CD4-positive, CD25-positive, alpha-beta regulatory T cell (primary cell): ENCODE measurements around the gene LDLRAD3. TPM values are rescaled to one million over a fixed set of nuclear protein-coding genes. Genes with fewer than 3 reads are reported as not detected.

Experiments
- ATAC-seq, 2 donors: fragments of 150-1000 bp; cut with Tn5 transposase; one replicate each; pipeline ENCODE4 v1.10.0; 2021; ENCODE audit warnings: low read depth in 2 of 2, moderate number of reproducible peaks in 2 of 2, moderate library complexity in 1 of 2
- DNase-seq, 3 donors: peaks; one replicate each; pipeline versions ENCODE4 v3.0.0 to v3.0.0-alpha.2; 2012 to 2022; ENCODE audit warnings: mixed read lengths in 1 of 3
- H3K27ac ChIP-seq: one replicate; pipeline ENCODE4 v1.7.0; 2013; ENCODE audit warnings: mild to moderate bottlenecking, low read length; ENCODE audit not compliant: insufficient read depth, poor library complexity, severe bottlenecking
- H3K27me3 ChIP-seq: one replicate; pipeline ENCODE4 v1.7.0; 2013; ENCODE audit warnings: low read length; ENCODE audit not compliant: control insufficient read depth, insufficient read depth
- H3K36me3 ChIP-seq: one replicate; pipeline ENCODE4 v1.7.0; 2013; ENCODE audit warnings: mild to moderate bottlenecking, low read length, moderate library complexity; ENCODE audit not compliant: control insufficient read depth, insufficient read depth
- H3K4me1 ChIP-seq: 2 replicates; pipeline ENCODE4 v1.7.0; 2013; ENCODE audit warnings: mild to moderate bottlenecking, low read length; ENCODE audit not compliant: insufficient read depth, control insufficient read depth, poor library complexity, severe bottlenecking
- H3K4me3 ChIP-seq: one replicate; pipeline ENCODE4 v1.7.0; 2013; ENCODE audit warnings: low read depth, mild to moderate bottlenecking, low read length, moderate library complexity
- H3K9me3 ChIP-seq, 2 experiments: 1 replicate in 1 of 2; 2 replicates in 1 of 2; pipeline ENCODE4 v1.7.0; 2013; ENCODE audit warnings: low read length in 2 of 2, mild to moderate bottlenecking in 1 of 2, moderate library complexity in 1 of 2; ENCODE audit not compliant: control insufficient read depth in 2 of 2
- H3K27ac Mint-ChIP-seq, 3 donors: one replicate each; pipeline ENCODE4 v1.8.0; 2020 to 2022; ENCODE audit warnings: mild to moderate bottlenecking in 3 of 3, mixed read lengths in 3 of 3, moderate library complexity in 2 of 3
- H3K27me3 Mint-ChIP-seq: one replicate; pipeline ENCODE4 v1.8.0; 2022; ENCODE audit warnings: mild to moderate bottlenecking, mixed read lengths
- H3K36me3 Mint-ChIP-seq: one replicate; pipeline ENCODE4 v1.8.0; 2020; ENCODE audit warnings: mixed read lengths
- H3K4me1 Mint-ChIP-seq, 4 donors: one replicate each; pipeline ENCODE4 v1.8.0; 2020 to 2022; ENCODE audit warnings: mixed read lengths in 4 of 4, mild to moderate bottlenecking in 1 of 4
- H3K4me3 Mint-ChIP-seq, 4 donors: one replicate each; pipeline ENCODE4 v1.8.0; 2020 to 2022; ENCODE audit warnings: mild to moderate bottlenecking in 4 of 4, mixed read lengths in 4 of 4, moderate library complexity in 3 of 4
- H3K9me3 Mint-ChIP-seq, 7 donors: one replicate each; pipeline ENCODE4 v1.8.0; 2020 to 2022; ENCODE audit warnings: mixed read lengths in 7 of 7, mild to moderate bottlenecking in 3 of 7, moderate library complexity in 2 of 7
- polyA plus RNA-seq, 4 donors: library from polyadenylated mRNA; unstranded; fragments of 300-500 nt; fragmentation: Illumina TruSeq; gene quantifications; one replicate each; pipeline ENCODE4 v1.2.3, GENCODE V29; 2021
- total RNA-seq: library from RNA; stranded (reverse); gene quantifications from one replicate; pipeline ENCODE4 v1.2.3, GENCODE V29; 2022

Gene LDLRAD3
- total and polyA plus RNA-seq, 5 donors from 2014 or later: 0.06 TPM; not detected in 4

- DNase-seq (no peak), ATAC-seq (no peak)
- no peak overlapping the region for H3K4me3 ChIP-seq
- Mint-ChIP-seq H3K27me3 (peaks cover 5% of the 10 kb centered on the region), H3K9me3 (peaks cover 0 to 10% (median 1%) of the 10 kb centered on the region in 7 donors), H3K4me3 (no peak overlapping the region), H3K27ac (no peak overlapping the region), H3K36me3 (no peaks in the 10 kb centered on the region), H3K4me1 (no peaks in the 10 kb centered on the region)
- no peaks in the 10 kb centered on the region for H3K4me1 ChIP-seq
- no peaks in the 10 kb centered on the region for H3K27me3 ChIP-seq
- no peak overlapping the region for H3K27ac ChIP-seq
- no peaks in the 10 kb centered on the region for H3K36me3 ChIP-seq
- H3K9me3 ChIP-seq: no peaks in the 10 kb centered on the region
These were observed 171.5 kb downstream of the LDLRAD3 start for GRCh38 chr11:36115378-36115801.

GRCh38 chr11:36116161-36116560 is 172.3 kb downstream of the LDLRAD3 start:
- Mint-ChIP-seq H3K27ac (no peak overlapping the region), H3K4me3 (no peak overlapping the region), H3K36me3 (no peaks in the 10 kb centered on the region), H3K4me1 (no peaks in the 10 kb centered on the region), H3K27me3 (no peaks in the 10 kb centered on the region), H3K9me3 (peaks cover 0 to 10% (median 0%) of the 10 kb centered on the region in 7 donors)
- no peaks in the 10 kb centered on the region for H3K4me1 ChIP-seq
- no peak overlapping the region for H3K4me3 ChIP-seq
- no peaks in the 10 kb centered on the region for H3K27me3 ChIP-seq
- DNase-seq: no peak
- H3K36me3 ChIP-seq: no peaks in the 10 kb centered on the region
- ATAC-seq: no peak
- no peaks in the 10 kb centered on the region for H3K9me3 ChIP-seq
- H3K27ac ChIP-seq: no peak overlapping the region

- no peaks in the 10 kb centered on the region for H3K4me1 Mint-ChIP-seq
- ATAC-seq: no peak
- H3K27me3 Mint-ChIP-seq: no peaks in the 10 kb centered on the region
These were observed 174.2 kb downstream of the LDLRAD3 start for GRCh38 chr11:36118084-36118483.

DNA sequence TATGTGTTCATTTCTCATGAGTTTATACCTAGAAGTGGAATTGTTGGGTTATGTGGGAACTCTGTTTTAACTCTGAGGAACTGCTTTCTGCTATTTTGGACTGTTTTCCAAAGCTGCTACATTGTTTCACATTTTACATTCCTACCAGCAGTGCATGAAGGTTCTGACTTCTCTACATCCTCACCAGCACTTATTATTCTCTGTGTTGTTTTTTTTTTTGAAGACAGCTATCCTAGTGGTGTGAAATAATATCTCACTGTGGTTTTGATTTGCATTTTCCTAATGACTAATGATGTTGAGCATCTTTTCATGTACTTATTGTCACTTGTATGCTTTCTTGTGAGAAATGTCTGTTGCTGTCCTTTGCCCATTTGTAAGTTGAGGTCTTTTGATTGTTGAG is 175.4 kb downstream of the LDLRAD3 start:
- no peaks in the 10 kb centered on the region for H3K36me3 Mint-ChIP-seq
- Histone ChIP-seq H3K27ac (no peak overlapping the region), H3K4me3 (no peak overlapping the region), H3K9me3 (no peaks in the 10 kb centered on the region), H3K36me3 (no peaks in the 10 kb centered on the region), H3K27me3 (no peaks in the 10 kb centered on the region), H3K4me1 (no peaks in the 10 kb centered on the region)
- peaks cover 0 to 3% (median 0%) of the 10 kb centered on the region in 7 donors for H3K9me3 Mint-ChIP-seq
- no peaks in the 10 kb centered on the region for H3K4me1 Mint-ChIP-seq
- peaks cover 4% of the 10 kb centered on the region for H3K27me3 Mint-ChIP-seq
- no peak for ATAC-seq
- DNase-seq: no peak
- H3K4me3 Mint-ChIP-seq: no peak overlapping the region
- H3K27ac Mint-ChIP-seq: no peak overlapping the region

More at GRCh38 chr11:36118084-36118483, 174.2 kb downstream of the LDLRAD3 start:
- H3K27ac ChIP-seq: no peak overlapping the region
- H3K4me3 ChIP-seq: no peak overlapping the region
- H3K4me1 ChIP-seq: no peaks in the 10 kb centered on the region
- H3K27me3 ChIP-seq: no peaks in the 10 kb centered on the region
- no peaks in the 10 kb centered on the region for H3K36me3 ChIP-seq
- peaks cover 0 to 9% (median 0%) of the 10 kb centered on the region in 7 donors for H3K9me3 Mint-ChIP-seq
- no peaks in the 10 kb centered on the region for H3K36me3 Mint-ChIP-seq
- H3K27ac Mint-ChIP-seq: no peak overlapping the region
- DNase-seq: no peak
- no peaks in the 10 kb centered on the region for H3K9me3 ChIP-seq
- H3K4me3 Mint-ChIP-seq: no peak overlapping the region

DNA sequence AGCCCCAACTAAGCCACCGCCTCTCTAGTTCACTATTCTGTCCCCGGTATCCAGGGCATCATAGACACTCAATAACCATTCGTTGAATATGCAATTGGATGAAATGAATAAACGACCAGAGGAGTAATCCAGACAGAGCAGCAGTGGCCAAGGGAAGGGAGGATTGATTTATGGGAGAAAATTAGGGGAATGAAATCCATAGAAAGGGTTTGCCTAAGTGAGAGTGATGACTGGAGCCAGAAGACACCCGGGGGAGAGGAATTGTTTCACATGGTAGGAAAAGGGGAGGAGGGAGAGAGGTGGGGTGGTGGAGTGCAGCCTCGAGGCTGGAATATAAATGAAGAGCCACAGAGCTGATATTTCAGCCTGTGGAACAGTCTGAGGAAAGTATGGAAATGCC is 177.2 kb downstream of the LDLRAD3 start:
- Histone ChIP-seq H3K27me3 (no peaks in the 10 kb centered on the region), H3K9me3 (no peaks in the 10 kb centered on the region), H3K4me1 (no peaks in the 10 kb centered on the region), H3K36me3 (no peaks in the 10 kb centered on the region), H3K27ac (no peak overlapping the region), H3K4me3 (no peak overlapping the region)
- DNase-seq (no peak), ATAC-seq (no peak)
- no peaks in the 10 kb centered on the region for H3K36me3 Mint-ChIP-seq
- H3K4me3 Mint-ChIP-seq: no peak overlapping the region
- no peak overlapping the region for H3K27ac Mint-ChIP-seq
- no peaks in the 10 kb centered on the region for H3K9me3 Mint-ChIP-seq
- peaks cover 4% of the 10 kb centered on the region for H3K27me3 Mint-ChIP-seq
- H3K4me1 Mint-ChIP-seq: no peaks in the 10 kb centered on the region

DNA sequence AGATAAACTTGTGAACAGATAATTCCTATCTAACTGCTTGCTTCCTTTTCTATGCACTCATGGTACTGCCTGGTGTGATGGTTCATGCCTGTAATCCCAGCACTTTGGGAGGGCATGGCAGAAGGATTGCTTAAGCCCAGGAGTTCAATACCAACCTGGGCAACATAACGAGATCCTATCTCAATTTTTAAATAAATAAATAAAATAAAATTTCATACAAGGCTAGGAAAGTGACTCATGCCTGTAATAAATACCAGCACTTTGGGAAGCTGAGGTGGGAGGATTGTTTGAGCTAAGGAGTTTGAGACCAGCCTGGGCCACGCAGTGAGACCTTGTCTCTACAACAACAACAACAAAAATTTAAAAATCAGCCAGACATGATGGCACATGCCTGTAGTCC is 178.8 kb downstream of the LDLRAD3 start:
- H3K27me3 ChIP-seq: no peaks in the 10 kb centered on the region
- Mint-ChIP-seq H3K9me3 (no peaks in the 10 kb centered on the region), H3K4me3 (no peak overlapping the region), H3K4me1 (no peaks in the 10 kb centered on the region), H3K27ac (no peak overlapping the region), H3K36me3 (no peaks in the 10 kb centered on the region), H3K27me3 (peaks cover 4% of the 10 kb centered on the region)
- no peak overlapping the region for H3K4me3 ChIP-seq
- no peaks in the 10 kb centered on the region for H3K4me1 ChIP-seq
- no peak overlapping the region for H3K27ac ChIP-seq
- no peaks in the 10 kb centered on the region for H3K36me3 ChIP-seq
- H3K9me3 ChIP-seq: no peaks in the 10 kb centered on the region
- DNase-seq: no peak
- no peak for ATAC-seq

DNA sequence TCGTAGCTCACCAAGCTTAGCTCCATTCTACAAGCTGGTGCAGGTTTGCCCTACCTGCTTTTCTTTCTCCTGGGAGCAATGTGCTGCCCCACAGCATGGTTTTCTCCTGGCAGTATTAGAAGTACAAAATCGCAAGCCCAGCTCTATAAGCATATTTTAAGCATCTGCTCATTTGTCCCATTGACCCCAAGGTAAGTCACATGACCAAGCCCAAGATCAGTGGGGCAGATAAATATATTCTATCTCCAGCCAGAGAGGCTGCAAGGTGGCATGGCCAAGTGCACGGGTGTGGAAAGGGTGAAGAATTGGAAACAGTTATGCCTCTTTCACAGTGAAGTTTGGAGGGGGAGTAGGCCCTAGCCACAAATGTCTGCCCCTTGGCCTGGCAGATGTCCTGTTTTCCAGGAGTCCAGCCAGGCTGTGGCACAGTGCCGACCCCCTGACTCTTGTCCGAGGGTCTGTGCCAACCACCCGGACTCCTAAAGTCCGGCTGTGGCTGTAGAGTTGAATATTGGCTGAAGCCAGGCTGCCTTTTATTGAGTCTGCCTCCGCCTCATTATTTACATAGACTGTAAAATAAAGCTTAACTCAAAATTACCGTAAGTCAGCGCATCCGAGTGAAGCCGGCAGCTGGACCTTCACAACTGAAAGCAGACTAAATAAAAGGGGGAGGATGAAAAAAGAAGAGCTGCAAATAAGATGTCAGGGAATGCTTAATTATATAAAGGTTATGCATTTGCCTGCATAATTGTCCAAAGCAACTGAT is 179.7 kb downstream of the LDLRAD3 start:
- H3K4me3 Mint-ChIP-seq: no peak overlapping the region
- ATAC-seq (no peak), DNase-seq (no peak)
- Histone ChIP-seq H3K4me3 (no peak overlapping the region), H3K27me3 (no peaks in the 10 kb centered on the region), H3K4me1 (no peaks in the 10 kb centered on the region), H3K36me3 (no peaks in the 10 kb centered on the region), H3K27ac (no peak overlapping the region), H3K9me3 (no peaks in the 10 kb centered on the region)
- H3K27me3 Mint-ChIP-seq: peaks cover 4% of the 10 kb centered on the region
- H3K4me1 Mint-ChIP-seq: no peaks in the 10 kb centered on the region
- no peak overlapping the region for H3K27ac Mint-ChIP-seq
- H3K36me3 Mint-ChIP-seq: no peaks in the 10 kb centered on the region
- H3K9me3 Mint-ChIP-seq: no peaks in the 10 kb centered on the region

GRCh38 chr11:36126678-36127077 is 182.8 kb downstream of the LDLRAD3 start:
- H3K4me1 Mint-ChIP-seq: no peaks in the 10 kb centered on the region
- Histone ChIP-seq H3K4me3 (no peak overlapping the region), H3K9me3 (no peaks in the 10 kb centered on the region), H3K27me3 (no peaks in the 10 kb centered on the region), H3K4me1 (no peaks in the 10 kb centered on the region), H3K36me3 (no peaks in the 10 kb centered on the region), H3K27ac (no peak overlapping the region)
- DNase-seq (no peak), ATAC-seq (no peak)
- H3K4me3 Mint-ChIP-seq: no peak overlapping the region
- H3K9me3 Mint-ChIP-seq: no peaks in the 10 kb centered on the region
- no peak overlapping the region for H3K27ac Mint-ChIP-seq
- peaks cover 4% of the 10 kb centered on the region for H3K27me3 Mint-ChIP-seq
- no peaks in the 10 kb centered on the region for H3K36me3 Mint-ChIP-seq
